K562 (cell line): ENCODE measurements around the gene SIRPB2. TPM values are rescaled to one million over a fixed set of nuclear protein-coding genes. Genes with fewer than 3 reads are reported as not detected.

ENCODE experiments used
- CBX1 ChIP-seq: sonication (generic); IDR thresholded peaks from 2 replicates; pipeline ENCODE4 v1.6.1; 2016; ENCODE audit warnings: antibody characterized with exemption, low read depth, mild to moderate bottlenecking
- CSDE1 ChIP-seq, 2 experiments: fragments of 450-650 bp; IDR thresholded peaks; 2 replicates each; pipeline ENCODE4 v1.6.1; 2016; ENCODE audit warnings: mild to moderate bottlenecking in 1 of 2
- HNRNPH1 ChIP-seq: fragments of 200-400 bp; formaldehyde crosslinking; optimal IDR thresholded peaks from 2 replicates; pipeline ENCODE3; 2017; ENCODE audit warnings: low read depth, mild to moderate bottlenecking, low read length, moderate library complexity
- HNRNPK ChIP-seq: fragments of 200-400 bp; formaldehyde crosslinking; IDR thresholded peaks from one replicate; pipeline ENCODE4 v1.6.1; 2018; ENCODE audit warnings: mild to moderate bottlenecking, low read depth, low read length; ENCODE audit not compliant: poor library complexity, severe bottlenecking
- HNRNPL ChIP-seq: fragments of 200-400 bp; formaldehyde crosslinking; IDR thresholded peaks from 2 replicates; pipeline ENCODE4 v1.6.1; 2017; ENCODE audit warnings: low read depth, mild to moderate bottlenecking, low read length
- KAT2B ChIP-seq: IDR thresholded peaks from one replicate; pipeline ENCODE4 v1.6.1; 2012; ENCODE audit warnings: low read depth, mild to moderate bottlenecking, control low read depth, inconsistent platforms, low read length, moderate library complexity
- MED1 ChIP-seq: sonication (generic); formaldehyde crosslinking; IDR thresholded peaks from 2 replicates; pipeline ENCODE4 v1.8.1; 2023; ENCODE audit warnings: missing genetic modification reagents, borderline replicate concordance
- MEF2D ChIP-seq: conservative IDR thresholded peaks from 2 replicates; pipeline ENCODE4 v1.6.1; 2016; ENCODE audit warnings: low read depth, missing genetic modification characterization, missing compliant biosample characterization
- NFYB ChIP-seq: IDR thresholded peaks from 2 replicates; pipeline ENCODE4 v1.6.1; 2011; ENCODE audit warnings: mild to moderate bottlenecking, moderate library complexity; ENCODE audit not compliant: insufficient read length; ENCODE audit errors: extremely low read depth
- PHB2 ChIP-seq: fragments of 450-650 bp; IDR thresholded peaks from 2 replicates; pipeline ENCODE4 v1.6.1; 2017; ENCODE audit warnings: low read depth
- RCOR1 ChIP-seq, 2 experiments: IDR thresholded peaks; 2 replicates each; pipeline ENCODE4 v1.6.1; 2012; ENCODE audit warnings: low read depth in 2 of 2, low read length in 2 of 2, borderline replicate concordance in 1 of 2, improper control_type of control experiment in 1 of 2
- RHOXF2B ChIP-seq: fragments of 250-450 bp; sonication (Bioruptor Pico); conservative IDR thresholded peaks from 2 replicates; pipeline ENCODE4 v1.5.1; 2021
- SIX5 ChIP-seq, 2 experiments: IDR thresholded peaks; 2 replicates each; pipeline ENCODE4 v1.6.1; 2011; ENCODE audit warnings: low read length in 2 of 2, borderline replicate concordance in 1 of 2, low read depth in 1 of 2, mild to moderate bottlenecking in 1 of 2, moderate library complexity in 1 of 2; ENCODE audit not compliant: insufficient read depth in 1 of 2
- SNRNP70 ChIP-seq: fragments of 200-400 bp; formaldehyde crosslinking; optimal IDR thresholded peaks from 2 replicates; pipeline ENCODE3; 2017; ENCODE audit warnings: low read depth, low read length
- ZNF316 ChIP-seq: fragments of 450-650 bp; IDR thresholded peaks from 2 replicates; pipeline ENCODE4 v1.6.1; 2016
- ZNF696 ChIP-seq: fragments of 250-450 bp; sonication (Bioruptor Pico); conservative IDR thresholded peaks from 2 replicates; pipeline ENCODE4 v1.4.0; 2020; ENCODE audit warnings: mild to moderate bottlenecking, moderate library complexity
- polyA plus RNA-seq, 8 experiments: library from polyadenylated mRNA; depleted of rRNA in 4 of 8; stranded (reverse) in 5 of 8; unstranded in 3 of 8; fragments of >200 nt; fragmentation: Nextera tagmentation in 2 of 8; fragmentation: Illumina TruSeq in 1 of 8; extraction: Ambion mirVana in 2 of 8; extraction: Trizol in 1 of 8; gene quantifications; 2 replicates each; pipeline versions ENCODE4 v1.2.1 to v1.2.3, GENCODE V29; 2011 to 2014; ENCODE audit warnings: inconsistent platforms in 1 of 8, missing spikeins in 1 of 8
- total RNA-seq, 7 experiments: library from RNA; depleted of rRNA in 6 of 7; stranded (reverse); fragments of >200 nt in 6 of 7; fragmentation: Illumina TruSeq in 2 of 7; extraction: Trizol in 2 of 7; gene quantifications; 2 replicates each; pipeline versions ENCODE4 v1.2.1 to v1.2.3, GENCODE V29; 2011 to 2021; ENCODE audit warnings: low replicate concordance in 1 of 7
- TF ChIP-seq, protein P1 (sequence below): sonication (generic); formaldehyde crosslinking; IDR thresholded peaks from 2 replicates; pipeline ENCODE4 v1.8.0; 2023; ENCODE audit warnings: mild to moderate bottlenecking, missing genetic modification reagents
- TF ChIP-seq, protein P2 (sequence below), 2 experiments: fragments of 450-650 bp in 1 of 2; sonication (generic) in 1 of 2; formaldehyde crosslinking in 1 of 2; IDR thresholded peaks in 1 of 2; conservative IDR thresholded peaks in 1 of 2; 2 replicates each; pipeline versions ENCODE4 v1.6.1 to v1.8.1; 2016 to 2023; ENCODE audit warnings: mild to moderate bottlenecking in 2 of 2, moderate library complexity in 2 of 2, inconsistent platforms in 1 of 2, missing genetic modification reagents in 1 of 2
- TF ChIP-seq, protein P3 (sequence below): fragments of 450-650 bp; formaldehyde crosslinking; IDR thresholded peaks from 2 replicates; pipeline ENCODE4 v1.4.0; 2022; ENCODE audit warnings: missing genetic modification characterization
- TF ChIP-seq, protein P4 (sequence below): sonication (generic); formaldehyde crosslinking; IDR thresholded peaks from 2 replicates; pipeline ENCODE4 v1.8.1; 2023; ENCODE audit warnings: mild to moderate bottlenecking, missing genetic modification reagents

The SIRPB2 gene
- total and polyA plus RNA-seq, 9 of the 15 experiments (the other 6 are each of a cell fraction or from before 2014, with no cell fraction given) = 0.07 TPM; not detected in 7

DNA sequence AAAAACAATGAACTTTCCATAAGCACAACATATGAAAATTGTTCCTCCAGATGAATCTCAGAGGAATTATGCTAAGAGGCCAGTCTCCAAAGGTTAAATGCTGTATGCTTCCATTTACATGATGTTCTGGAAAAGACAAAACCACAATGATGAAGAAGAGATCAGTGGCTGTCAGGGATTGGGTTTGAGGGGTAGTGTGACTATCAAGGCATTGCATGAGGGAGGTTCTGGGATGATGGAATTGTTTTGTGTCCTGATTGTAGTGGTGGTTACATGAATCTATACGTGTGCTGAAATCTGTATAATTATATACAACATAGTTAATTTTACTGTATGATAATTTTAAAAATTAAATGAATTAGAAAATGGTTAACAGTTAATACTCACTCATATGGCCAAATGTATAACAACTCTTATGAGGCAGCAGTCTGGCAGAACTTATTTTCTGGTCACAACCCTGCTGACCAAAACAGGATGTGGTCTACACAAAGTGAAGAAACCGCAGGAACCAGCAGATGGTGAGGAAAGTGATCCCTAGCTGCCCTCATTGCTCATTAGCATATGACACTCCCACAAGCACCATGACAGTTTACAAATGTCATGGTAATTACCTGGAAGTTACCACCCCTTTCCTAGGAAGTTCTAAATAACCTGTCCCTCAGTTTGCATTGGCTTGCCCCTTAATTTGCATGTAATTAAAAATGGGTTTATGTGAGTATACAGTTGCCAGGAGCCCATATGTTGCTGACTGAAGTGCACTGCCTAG, 56.5 kb downstream of the SIRPB2 start (continued):
- TF ChIP-seq, protein P1, sequence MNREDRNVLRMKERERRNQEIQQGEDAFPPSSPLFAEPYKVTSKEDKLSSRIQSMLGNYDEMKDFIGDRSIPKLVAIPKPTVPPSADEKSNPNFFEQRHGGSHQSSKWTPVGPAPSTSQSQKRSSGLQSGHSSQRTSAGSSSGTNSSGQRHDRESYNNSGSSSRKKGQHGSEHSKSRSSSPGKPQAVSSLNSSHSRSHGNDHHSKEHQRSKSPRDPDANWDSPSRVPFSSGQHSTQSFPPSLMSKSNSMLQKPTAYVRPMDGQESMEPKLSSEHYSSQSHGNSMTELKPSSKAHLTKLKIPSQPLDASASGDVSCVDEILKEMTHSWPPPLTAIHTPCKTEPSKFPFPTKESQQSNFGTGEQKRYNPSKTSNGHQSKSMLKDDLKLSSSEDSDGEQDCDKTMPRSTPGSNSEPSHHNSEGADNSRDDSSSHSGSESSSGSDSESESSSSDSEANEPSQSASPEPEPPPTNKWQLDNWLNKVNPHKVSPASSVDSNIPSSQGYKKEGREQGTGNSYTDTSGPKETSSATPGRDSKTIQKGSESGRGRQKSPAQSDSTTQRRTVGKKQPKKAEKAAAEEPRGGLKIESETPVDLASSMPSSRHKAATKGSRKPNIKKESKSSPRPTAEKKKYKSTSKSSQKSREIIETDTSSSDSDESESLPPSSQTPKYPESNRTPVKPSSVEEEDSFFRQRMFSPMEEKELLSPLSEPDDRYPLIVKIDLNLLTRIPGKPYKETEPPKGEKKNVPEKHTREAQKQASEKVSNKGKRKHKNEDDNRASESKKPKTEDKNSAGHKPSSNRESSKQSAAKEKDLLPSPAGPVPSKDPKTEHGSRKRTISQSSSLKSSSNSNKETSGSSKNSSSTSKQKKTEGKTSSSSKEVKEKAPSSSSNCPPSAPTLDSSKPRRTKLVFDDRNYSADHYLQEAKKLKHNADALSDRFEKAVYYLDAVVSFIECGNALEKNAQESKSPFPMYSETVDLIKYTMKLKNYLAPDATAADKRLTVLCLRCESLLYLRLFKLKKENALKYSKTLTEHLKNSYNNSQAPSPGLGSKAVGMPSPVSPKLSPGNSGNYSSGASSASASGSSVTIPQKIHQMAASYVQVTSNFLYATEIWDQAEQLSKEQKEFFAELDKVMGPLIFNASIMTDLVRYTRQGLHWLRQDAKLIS (CRISPR knock-in tag) = no peak
- TF ChIP-seq ZNF696 (CRISPR knock-in tag) (no peak), SIX5 (IDR thresholded peaks at IDR 0.05; ENCODE audit: borderline replicate concordance in 1 of 2, insufficient read depth in 1 of 2, low read depth in 1 of 2, low read length in 2 of 2) (no peak), MED1 (CRISPR knock-in tag) (no peak), CSDE1 (IDR thresholded peaks at IDR 0.05) (no peak), KAT2B (no peak), HNRNPL (no peak), RCOR1 (IDR thresholded peaks at IDR 0.05; ENCODE audit: borderline replicate concordance in 1 of 2, low read depth in 2 of 2, low read length in 2 of 2) (0 out of 4 replicates have a peak, but pooled peaks of 1 of the 2 experiments have one; percentile 21), NFYB (no peak), HNRNPH1 (no peak), ZNF316 (no peak), HNRNPK (no peak), SNRNP70 (no peak), MEF2D (tag) (no peak), PHB2 (no peak), RHOXF2B (no peak), CBX1 (no peak)
- TF ChIP-seq, protein P2, sequence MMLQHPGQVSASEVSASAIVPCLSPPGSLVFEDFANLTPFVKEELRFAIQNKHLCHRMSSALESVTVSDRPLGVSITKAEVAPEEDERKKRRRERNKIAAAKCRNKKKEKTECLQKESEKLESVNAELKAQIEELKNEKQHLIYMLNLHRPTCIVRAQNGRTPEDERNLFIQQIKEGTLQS (IDR thresholded peaks at IDR 0.05) = peak; percentile 38; the same call in 1 of the 2 replicates
- TF ChIP-seq, protein P2 (CRISPR knock-in tag; conservative IDR thresholded peaks at IDR 0.05) = no peak
- TF ChIP-seq, protein P3, sequence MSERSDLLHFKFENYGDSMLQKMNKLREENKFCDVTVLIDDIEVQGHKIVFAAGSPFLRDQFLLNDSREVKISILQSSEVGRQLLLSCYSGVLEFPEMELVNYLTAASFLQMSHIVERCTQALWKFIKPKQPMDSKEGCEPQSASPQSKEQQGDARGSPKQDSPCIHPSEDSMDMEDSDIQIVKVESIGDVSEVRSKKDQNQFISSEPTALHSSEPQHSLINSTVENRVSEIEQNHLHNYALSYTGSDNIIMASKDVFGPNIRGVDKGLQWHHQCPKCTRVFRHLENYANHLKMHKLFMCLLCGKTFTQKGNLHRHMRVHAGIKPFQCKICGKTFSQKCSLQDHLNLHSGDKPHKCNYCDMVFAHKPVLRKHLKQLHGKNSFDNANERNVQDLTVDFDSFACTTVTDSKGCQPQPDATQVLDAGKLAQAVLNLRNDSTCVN (CRISPR knock-in tag) = no peak
- TF ChIP-seq, protein P4, sequence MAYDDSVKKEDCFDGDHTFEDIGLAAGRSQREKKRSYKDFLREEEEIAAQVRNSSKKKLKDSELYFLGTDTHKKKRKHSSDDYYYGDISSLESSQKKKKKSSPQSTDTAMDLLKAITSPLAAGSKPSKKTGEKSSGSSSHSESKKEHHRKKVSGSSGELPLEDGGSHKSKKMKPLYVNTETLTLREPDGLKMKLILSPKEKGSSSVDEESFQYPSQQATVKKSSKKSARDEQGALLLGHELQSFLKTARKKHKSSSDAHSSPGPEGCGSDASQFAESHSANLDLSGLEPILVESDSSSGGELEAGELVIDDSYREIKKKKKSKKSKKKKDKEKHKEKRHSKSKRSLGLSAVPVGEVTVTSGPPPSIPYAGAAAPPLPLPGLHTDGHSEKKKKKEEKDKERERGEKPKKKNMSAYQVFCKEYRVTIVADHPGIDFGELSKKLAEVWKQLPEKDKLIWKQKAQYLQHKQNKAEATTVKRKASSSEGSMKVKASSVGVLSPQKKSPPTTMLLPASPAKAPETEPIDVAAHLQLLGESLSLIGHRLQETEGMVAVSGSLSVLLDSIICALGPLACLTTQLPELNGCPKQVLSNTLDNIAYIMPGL (CRISPR knock-in tag) = no peak
